ENCODE results near the gene REEP5. TPM values are rescaled to one million over a fixed set of nuclear protein-coding genes. Genes with fewer than 3 reads are reported as not detected.

Gene REEP5
- total RNA-seq (2022) (88.2 and 99.3 TPM in 2 replicates), Bru-seq, nascent RNA (percentile 90 among the genes with signal in this experiment), BruChase-seq, experiment 1, labeled RNA remaining after a 2-hour chase (percentile 86 among the genes with signal in this experiment), BruChase-seq, experiment 2, labeled RNA remaining after a 6-hour chase (percentile 93 among the genes with signal in this experiment)
- long read RNA-seq, transcript REEP5-202 (5 exons, 3,326 nt): major isoform, 259 of 271 reads
- long read RNA-seq, partial matches to known transcripts: 1 of 271 reads
- long read RNA-seq, other reads (novel, unspliced or antisense): 11 of 271 reads

GRCh38 chr5:112921833-112922817 lies at the start of gene REEP5:
REEP5 (minus strand) TSS chr5:112922227; CDS start chr5:112922190, 37 bp downstream.
- no peaks in the 10 kb centered on the region for H3K27me3 Mint-ChIP-seq (ENCODE audit: insufficient read depth, unreplicated experiment)
- peak within 1 kb of the TSS; percentile 100 for H3K4me3 Mint-ChIP-seq (ENCODE audit: unreplicated experiment)
- TF ChIP-seq CTCF (IDR thresholded peaks at IDR 0.05; ENCODE audit: insufficient read depth in 1 of 2, low read depth in 1 of 2, low read length in 1 of 2, severe bottlenecking in 1 of 2, unreplicated experiment in 1 of 2): peak; percentile 72 to 81
- Histone ChIP-seq H3K4me3 (ENCODE audit: low read depth, low read length) (peak within 1 kb of the TSS; percentile 99), H3K36me3 (ENCODE audit: control insufficient read depth, insufficient read depth, low read length) (0 out of 2 replicates have a peak, but pooled peaks cover 3% of the 10 kb centered on the region), H3K4me1 (peaks cover 10% of the 10 kb centered on the region), H3K9me3 (no peaks in the 10 kb centered on the region), H3K27me3 (replicated peaks; ENCODE audit: control insufficient read depth, insufficient read depth, low read length) (no peaks in the 10 kb centered on the region)
- H3K27ac Mint-ChIP-seq (ENCODE audit: unreplicated experiment): peak within 1 kb of the TSS; percentile 99
- peaks cover 25% of the 10 kb centered on the region for H3K4me1 Mint-ChIP-seq (ENCODE audit: low read depth, unreplicated experiment)
- DNase-seq: peak; percentile 89 to 92
- POLR2A ChIA-PET: interaction anchor here (1.5 to 2.1 kb wide), 3 partner anchors 47 to 61 kb away, joined by 5 to 14 read pairs (median 13); partner anchors contain the start of genes DCP2 and SRP19
- BruUV-seq (replicated peaks): no TSS peak
- peaks cover 28% of the 10 kb centered on the region for H3K36me3 Mint-ChIP-seq (ENCODE audit: insufficient read depth, unreplicated experiment)
- H3K9me3 Mint-ChIP-seq (ENCODE audit: unreplicated experiment): no peaks in the 10 kb centered on the region
- intact Hi-C loops (cut with micrococcal nuclease; ENCODE audit: unreplicated experiment): loop anchor here (1.0 to 10.0 kb wide), 5 partner anchors 42 to 367 kb away; partner anchors contain the start of genes DCP2 and SRP19
- CTCF ChIA-PET: interaction anchor here (0.6 to 2.7 kb wide), 4 partner anchors 46 to 646 kb away, joined by 3 to 10 read pairs (median 6); partner anchors contain the start of gene DCP2

GRCh38 chr5:112971276-112971675 lies 49.2 kb upstream of the REEP5 start:
- Histone ChIP-seq H3K4me1 (peaks cover 65% of the 10 kb centered on the region), H3K4me3 (ENCODE audit: low read depth, low read length) (no peak overlapping the region), H3K9me3 (no peaks in the 10 kb centered on the region), H3K27me3 (replicated peaks; ENCODE audit: control insufficient read depth, insufficient read depth, low read length) (no peaks in the 10 kb centered on the region), H3K36me3 (ENCODE audit: control insufficient read depth, insufficient read depth, low read length) (no peaks in the 10 kb centered on the region)
- H3K9me3 Mint-ChIP-seq (ENCODE audit: unreplicated experiment): no peaks in the 10 kb centered on the region
- ChIA-PET POLR2A (no interaction called here), CTCF (no interaction called here)
- no peak overlapping the region for H3K27ac Mint-ChIP-seq (ENCODE audit: unreplicated experiment)
- H3K4me3 Mint-ChIP-seq (ENCODE audit: unreplicated experiment): no peak overlapping the region
- peaks cover 45% of the 10 kb centered on the region for H3K4me1 Mint-ChIP-seq (ENCODE audit: low read depth, unreplicated experiment)
- intact Hi-C loops (cut with micrococcal nuclease; ENCODE audit: unreplicated experiment): no loop called here
- no peaks in the 10 kb centered on the region for H3K27me3 Mint-ChIP-seq (ENCODE audit: insufficient read depth, unreplicated experiment)
- BruUV-seq (replicated peaks): no TSS peak
- no peak for TF ChIP-seq CTCF (IDR thresholded peaks at IDR 0.05; ENCODE audit: insufficient read depth in 1 of 2, low read depth in 1 of 2, low read length in 1 of 2, severe bottlenecking in 1 of 2, unreplicated experiment in 1 of 2)
- DNase-seq: no peak
- H3K36me3 Mint-ChIP-seq (ENCODE audit: insufficient read depth, unreplicated experiment): peaks cover 10% of the 10 kb centered on the region
